GM12872 (cell line): ENCODE data around the gene TK1.

Experiments
- TF ChIP-seq, protein P1 (sequence below): IDR thresholded peaks from 3 replicates; pipeline ENCODE4 v1.5.1; 2011; ENCODE audit warnings: low read depth, mild to moderate bottlenecking, low read length, moderate library complexity; ENCODE audit not compliant: insufficient read depth

TK1 gene, protein sequence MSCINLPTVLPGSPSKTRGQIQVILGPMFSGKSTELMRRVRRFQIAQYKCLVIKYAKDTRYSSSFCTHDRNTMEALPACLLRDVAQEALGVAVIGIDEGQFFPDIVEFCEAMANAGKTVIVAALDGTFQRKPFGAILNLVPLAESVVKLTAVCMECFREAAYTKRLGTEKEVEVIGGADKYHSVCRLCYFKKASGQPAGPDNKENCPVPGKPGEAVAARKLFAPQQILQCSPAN

DNA sequence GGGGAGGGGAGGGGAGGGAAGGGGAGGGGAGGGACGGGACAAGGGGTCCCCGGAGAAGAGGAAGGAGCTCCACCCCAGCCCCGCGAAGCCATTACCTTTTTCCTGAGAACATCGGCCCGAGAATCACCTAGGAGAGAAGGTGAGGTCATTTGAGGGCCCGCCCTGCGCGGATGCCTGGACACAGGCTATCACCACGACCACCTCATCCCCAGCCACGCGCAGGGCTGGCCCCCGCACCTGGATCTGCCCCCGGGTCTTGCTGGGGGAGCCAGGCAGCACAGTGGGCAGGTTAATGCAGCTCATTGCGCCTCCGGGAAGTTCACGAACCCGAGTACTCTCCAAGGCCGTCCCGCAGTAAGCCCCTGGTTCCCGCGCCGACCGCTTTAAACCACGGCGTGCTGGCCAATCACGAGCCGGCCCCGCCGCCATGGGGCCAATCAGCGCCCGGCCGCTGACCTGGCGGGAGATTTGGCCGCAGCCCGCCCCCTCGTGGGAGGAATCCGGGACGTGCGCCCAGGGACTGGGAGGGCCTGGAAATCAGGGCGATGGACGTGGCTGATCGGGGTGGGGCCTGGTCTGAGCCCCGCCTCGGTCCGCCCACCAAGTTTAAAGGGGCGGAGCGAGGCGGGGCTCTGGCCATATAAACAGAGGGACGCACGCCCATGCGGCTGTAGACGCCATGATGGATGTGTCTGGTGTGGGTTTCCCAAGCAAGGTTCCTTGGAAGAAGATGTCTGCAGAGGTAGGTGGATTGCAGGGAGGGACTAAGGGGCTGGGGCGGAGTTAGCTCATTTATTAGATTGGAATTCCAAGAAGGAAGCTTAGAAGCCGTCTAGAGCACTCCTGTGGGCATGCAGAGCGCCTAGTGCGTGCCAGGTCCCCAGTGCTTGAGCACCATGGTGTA, at the start of gene TK1, which contains the start of gene AFMID:
TSS of gene TK1 (minus strand) at position 361 of the 904 bp plus-strand sequence. CDS start at position 303, 58 bp downstream.
TSS of gene AFMID (plus strand) at position 671 of the 904 bp plus-strand sequence. CDS start at position 680, 9 bp downstream.
- TF ChIP-seq, protein P1, sequence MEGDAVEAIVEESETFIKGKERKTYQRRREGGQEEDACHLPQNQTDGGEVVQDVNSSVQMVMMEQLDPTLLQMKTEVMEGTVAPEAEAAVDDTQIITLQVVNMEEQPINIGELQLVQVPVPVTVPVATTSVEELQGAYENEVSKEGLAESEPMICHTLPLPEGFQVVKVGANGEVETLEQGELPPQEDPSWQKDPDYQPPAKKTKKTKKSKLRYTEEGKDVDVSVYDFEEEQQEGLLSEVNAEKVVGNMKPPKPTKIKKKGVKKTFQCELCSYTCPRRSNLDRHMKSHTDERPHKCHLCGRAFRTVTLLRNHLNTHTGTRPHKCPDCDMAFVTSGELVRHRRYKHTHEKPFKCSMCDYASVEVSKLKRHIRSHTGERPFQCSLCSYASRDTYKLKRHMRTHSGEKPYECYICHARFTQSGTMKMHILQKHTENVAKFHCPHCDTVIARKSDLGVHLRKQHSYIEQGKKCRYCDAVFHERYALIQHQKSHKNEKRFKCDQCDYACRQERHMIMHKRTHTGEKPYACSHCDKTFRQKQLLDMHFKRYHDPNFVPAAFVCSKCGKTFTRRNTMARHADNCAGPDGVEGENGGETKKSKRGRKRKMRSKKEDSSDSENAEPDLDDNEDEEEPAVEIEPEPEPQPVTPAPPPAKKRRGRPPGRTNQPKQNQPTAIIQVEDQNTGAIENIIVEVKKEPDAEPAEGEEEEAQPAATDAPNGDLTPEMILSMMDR = 0 out of 3 replicates have a peak, but pooled peaks have one; percentile 26

DNA sequence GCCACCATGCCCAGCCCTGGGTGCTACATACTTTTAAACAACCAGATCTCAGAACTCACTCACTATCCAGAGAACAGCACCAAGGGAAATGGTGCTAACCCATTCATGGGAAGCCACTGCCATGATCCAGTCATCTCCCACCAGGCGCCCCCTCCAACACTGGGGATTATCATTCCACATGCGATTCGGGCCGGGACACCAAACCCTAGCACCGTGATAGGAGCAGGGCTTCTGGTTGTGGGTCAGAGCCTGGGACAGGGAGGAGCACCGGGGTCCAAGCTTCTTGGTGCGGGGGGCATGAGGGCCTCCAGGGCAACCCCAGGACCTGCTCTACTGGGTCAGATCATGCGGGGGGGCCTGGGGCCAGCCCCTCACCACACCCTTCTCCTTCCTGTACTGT, 49.0 kb upstream of the TK1 start:
- TF ChIP-seq, protein P1 = no peak

DNA sequence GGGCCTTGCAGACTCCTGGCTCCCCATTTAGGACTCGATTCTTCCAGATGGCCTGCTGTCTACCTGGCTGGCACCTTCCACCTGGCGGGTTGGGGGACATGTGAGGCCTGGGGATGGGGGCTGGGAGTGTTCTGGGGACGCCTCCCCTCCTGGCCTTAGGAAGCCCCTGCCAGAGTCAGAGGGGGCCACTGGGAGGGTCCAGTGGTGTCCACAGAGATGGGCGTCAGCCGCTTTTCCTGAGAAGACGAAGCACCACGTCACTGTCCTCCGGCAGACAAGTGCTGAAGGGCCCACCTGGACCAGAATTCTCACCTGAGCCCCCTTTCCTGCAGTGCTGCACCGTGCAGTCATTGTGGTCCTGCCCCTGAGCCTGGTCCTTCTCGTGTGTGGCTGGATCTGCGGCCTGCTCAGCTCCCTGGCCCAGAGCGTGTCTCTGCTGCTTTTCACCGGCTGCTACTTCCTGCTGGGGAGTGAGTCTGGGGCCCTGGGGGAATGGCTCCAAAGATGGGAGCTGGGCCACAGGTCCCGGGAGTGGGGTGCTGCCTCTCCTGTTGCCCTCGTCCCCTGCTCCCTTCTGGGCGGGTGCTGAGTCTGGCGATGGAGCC, 47.5 kb upstream of the TK1 start:
- TF ChIP-seq, protein P1 = no peak

DNA sequence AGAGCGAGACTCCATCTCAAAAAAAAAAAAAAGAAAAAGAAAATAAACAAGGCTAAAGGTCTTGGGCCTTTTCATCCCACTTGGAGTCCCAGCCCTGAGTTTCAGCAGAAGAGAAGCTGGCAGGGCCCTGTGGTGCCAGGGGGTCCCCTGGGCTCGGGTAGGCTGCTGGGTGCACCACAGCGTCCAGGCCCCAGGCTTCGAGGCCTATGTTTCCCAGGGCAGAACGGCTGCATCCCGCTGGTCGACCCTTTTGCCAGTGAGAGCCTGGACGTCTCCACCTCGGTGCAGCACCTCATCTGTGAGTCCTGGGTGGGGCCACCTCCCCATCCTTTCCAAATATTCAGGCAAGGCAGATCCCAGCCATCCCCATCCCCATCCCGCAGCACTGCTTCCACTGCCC, 46.8 kb upstream of the TK1 start:
- TF ChIP-seq, protein P1 = no peak

DNA sequence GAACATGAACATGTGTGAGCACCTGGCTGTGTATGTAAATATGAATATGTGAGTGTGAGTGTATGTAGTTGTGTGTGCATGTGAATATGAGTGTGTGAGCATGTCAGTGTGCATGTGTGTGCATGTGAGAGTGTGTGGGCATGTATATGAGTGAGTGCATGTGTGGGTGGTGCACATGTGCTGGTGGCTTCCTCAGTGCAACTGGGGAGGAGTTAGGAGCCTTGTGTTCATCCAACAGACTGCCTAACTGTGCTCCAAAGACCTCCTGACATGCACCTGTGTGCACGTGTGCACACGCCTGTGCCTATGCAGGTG, 46.0 kb upstream of the TK1 start:
- TF ChIP-seq, protein P1 = no peak

DNA sequence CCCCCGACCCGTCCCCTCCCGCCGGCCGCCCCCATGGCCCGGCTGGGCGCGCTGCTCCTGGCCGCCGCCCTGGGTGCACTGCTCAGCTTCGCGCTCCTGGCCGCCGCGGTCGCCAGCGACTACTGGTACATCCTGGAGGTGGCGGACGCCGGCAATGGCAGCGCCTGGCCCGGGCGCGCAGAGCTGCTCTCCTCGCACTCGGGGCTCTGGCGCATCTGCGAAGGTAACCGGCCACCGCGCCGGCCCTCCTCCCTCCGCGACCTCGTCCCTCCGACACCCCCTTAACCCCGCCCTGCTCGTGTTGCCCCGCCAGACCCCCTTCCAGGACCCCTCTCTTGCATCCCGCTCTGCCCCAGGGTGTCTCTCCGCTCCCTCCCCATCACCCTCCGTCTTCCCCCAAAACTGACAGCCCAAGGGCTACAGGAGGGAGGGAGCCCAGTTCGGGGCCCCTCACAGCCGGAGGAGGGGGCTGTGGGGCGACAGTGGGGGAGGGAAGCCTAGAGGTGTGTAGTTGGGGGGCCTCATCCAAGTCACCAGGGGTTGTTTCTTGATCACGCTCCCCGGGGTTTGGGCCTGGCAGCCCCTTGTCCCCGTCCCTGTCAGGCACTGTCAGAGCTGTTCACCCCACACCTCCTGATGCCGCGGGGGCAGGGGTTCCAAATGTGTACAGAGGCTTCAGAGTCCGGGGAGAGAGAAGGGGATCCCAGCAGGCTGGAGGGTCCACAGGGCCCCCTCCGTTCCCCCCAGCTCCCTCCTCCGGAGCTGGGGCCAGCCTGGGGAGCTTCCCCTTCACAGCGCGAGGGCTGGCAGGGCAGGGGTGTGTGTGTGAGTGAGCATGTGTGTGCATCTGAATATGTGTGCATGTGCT, 45.4 kb upstream of the TK1 start:
- TF ChIP-seq, protein P1 = no peak
